ENCODE results near the gene CRELD1. TPM values are rescaled to one million over a fixed set of nuclear protein-coding genes. Genes with fewer than 3 reads are reported as not detected.

CRELD1 gene
- total and polyA plus RNA-seq, 9 of the 15 experiments (the other 6 are each of a cell fraction or from before 2014, with no cell fraction given), result 3.3 to 25.8 (median 16.5) TPM

DNA sequence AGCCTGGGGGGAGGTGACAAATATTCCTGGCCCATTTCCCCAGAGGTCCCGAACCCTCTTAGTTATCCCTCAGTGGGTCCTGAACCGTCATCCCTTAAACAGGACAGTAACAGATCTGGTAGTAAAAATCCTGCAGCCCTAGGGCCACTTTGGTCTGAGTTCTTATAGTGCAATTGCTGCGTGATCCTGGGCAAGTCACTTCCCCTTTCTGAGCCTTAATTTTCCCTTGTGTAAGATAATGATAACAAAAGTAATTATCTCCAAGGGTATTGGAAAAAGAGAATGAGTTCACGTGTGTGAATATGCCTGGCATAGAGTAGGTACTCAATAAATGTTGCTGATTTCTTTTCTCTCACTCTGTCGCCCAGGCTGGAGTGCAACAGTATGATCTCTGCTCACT, 46.2 kb upstream of the CRELD1 start (continued):
- TF ChIP-seq, protein P1, sequence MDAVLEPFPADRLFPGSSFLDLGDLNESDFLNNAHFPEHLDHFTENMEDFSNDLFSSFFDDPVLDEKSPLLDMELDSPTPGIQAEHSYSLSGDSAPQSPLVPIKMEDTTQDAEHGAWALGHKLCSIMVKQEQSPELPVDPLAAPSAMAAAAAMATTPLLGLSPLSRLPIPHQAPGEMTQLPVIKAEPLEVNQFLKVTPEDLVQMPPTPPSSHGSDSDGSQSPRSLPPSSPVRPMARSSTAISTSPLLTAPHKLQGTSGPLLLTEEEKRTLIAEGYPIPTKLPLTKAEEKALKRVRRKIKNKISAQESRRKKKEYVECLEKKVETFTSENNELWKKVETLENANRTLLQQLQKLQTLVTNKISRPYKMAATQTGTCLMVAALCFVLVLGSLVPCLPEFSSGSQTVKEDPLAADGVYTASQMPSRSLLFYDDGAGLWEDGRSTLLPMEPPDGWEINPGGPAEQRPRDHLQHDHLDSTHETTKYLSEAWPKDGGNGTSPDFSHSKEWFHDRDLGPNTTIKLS (IDR thresholded peaks at IDR 0.05; ENCODE audit: borderline replicate concordance, low read depth), result no peak
- TF ChIP-seq, protein P2, sequence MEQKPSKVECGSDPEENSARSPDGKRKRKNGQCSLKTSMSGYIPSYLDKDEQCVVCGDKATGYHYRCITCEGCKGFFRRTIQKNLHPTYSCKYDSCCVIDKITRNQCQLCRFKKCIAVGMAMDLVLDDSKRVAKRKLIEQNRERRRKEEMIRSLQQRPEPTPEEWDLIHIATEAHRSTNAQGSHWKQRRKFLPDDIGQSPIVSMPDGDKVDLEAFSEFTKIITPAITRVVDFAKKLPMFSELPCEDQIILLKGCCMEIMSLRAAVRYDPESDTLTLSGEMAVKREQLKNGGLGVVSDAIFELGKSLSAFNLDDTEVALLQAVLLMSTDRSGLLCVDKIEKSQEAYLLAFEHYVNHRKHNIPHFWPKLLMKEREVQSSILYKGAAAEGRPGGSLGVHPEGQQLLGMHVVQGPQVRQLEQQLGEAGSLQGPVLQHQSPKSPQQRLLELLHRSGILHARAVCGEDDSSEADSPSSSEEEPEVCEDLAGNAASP (IDR thresholded peaks at IDR 0.05), result no peak
- TF ChIP-seq MIER1 (IDR thresholded peaks at IDR 0.05; ENCODE audit: low read depth) (no peak), ZNF175 (CRISPR knock-in tag; IDR thresholded peaks at IDR 0.05; ENCODE audit: low read depth) (no peak), ZNF24 (IDR thresholded peaks at IDR 0.05) (no peak), RBFOX2 (IDR thresholded peaks at IDR 0.05; ENCODE audit: low read depth, low read length) (no peak), RBM25 (IDR thresholded peaks at IDR 0.05; ENCODE audit: low read depth, low read length, severe bottlenecking) (peak; percentile 43), HDAC8 (tag; IDR thresholded peaks at IDR 0.05) (no peak), ARHGAP35 (IDR thresholded peaks at IDR 0.05; ENCODE audit: partially characterized antibody) (no peak)
- TF ChIP-seq, protein P3, sequence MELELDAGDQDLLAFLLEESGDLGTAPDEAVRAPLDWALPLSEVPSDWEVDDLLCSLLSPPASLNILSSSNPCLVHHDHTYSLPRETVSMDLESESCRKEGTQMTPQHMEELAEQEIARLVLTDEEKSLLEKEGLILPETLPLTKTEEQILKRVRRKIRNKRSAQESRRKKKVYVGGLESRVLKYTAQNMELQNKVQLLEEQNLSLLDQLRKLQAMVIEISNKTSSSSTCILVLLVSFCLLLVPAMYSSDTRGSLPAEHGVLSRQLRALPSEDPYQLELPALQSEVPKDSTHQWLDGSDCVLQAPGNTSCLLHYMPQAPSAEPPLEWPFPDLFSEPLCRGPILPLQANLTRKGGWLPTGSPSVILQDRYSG (tag; conservative IDR thresholded peaks at IDR 0.05; ENCODE audit: low read depth), result no peak
- TF ChIP-seq, protein P4, sequence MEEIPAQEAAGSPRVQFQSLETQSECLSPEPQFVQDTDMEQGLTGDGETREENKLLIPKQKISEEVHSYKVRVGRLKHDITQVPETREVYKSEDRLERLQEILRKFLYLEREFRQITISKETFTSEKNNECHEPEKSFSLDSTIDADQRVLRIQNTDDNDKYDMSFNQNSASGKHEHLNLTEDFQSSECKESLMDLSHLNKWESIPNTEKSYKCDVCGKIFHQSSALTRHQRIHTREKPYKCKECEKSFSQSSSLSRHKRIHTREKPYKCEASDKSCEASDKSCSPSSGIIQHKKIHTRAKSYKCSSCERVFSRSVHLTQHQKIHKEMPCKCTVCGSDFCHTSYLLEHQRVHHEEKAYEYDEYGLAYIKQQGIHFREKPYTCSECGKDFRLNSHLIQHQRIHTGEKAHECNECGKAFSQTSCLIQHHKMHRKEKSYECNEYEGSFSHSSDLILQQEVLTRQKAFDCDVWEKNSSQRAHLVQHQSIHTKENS (CRISPR knock-in tag; IDR thresholded peaks at IDR 0.05), result no peak
